Measurements from ENCODE around the gene PIP5K1C.

The PIP5K1C gene

GRCh38 chr19:3607303-3608078, 92.8 kb downstream of the PIP5K1C start:
- no peak for DNase-seq

DNA sequence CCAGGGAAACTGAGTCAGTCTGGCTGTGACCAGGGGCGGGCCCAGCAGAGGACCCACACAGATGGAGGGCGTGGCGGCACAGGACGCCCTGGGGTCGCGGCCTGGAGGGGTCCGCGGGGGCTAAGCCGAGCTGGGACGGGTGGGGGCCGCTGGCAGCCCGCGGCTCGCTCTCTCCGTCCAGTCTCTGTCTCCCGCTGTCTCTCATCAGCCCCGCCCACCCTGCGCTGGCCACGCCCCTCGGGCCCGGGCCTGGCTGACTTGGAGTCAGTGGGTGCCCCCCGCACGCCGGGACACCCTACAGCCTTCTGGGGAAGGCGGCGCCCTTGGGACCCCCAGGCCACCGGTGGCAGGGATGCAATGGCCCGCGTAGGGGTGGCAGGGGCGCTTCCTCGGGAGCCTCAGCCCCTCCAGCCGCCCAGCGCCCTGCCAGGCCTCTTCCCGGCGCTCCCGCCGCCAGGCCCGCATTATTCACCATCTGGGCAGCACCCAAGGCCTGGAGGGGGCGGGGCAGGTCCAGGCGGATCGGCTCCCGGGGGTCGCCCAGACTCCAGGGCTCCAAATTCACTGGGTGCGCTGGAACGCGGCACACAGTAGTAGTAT, 93.5 kb downstream of the PIP5K1C start, which contains the start of gene TBXA2R:
Gene TBXA2R (minus strand): TSS at position 186 of the 600 bp plus-strand sequence. CDS start 6,241 bp downstream, outside the sequence.
- no peak for DNase-seq

- no peak for DNase-seq
These were observed 94.0 kb downstream of the PIP5K1C start for GRCh38 chr19:3606174-3606689.

GRCh38 chr19:3605770-3606169, 94.5 kb downstream of the PIP5K1C start:
- DNase-seq = no peak

- DNase-seq = no peak
These were observed 94.9 kb downstream of the PIP5K1C start for GRCh38 chr19:3605361-3605760.

GRCh38 chr19:3604987-3605343, 95.3 kb downstream of the PIP5K1C start:
- no peak for DNase-seq

GRCh38 chr19:3604227-3604986, 95.9 kb downstream of the PIP5K1C start:
- no peak for DNase-seq

DNA sequence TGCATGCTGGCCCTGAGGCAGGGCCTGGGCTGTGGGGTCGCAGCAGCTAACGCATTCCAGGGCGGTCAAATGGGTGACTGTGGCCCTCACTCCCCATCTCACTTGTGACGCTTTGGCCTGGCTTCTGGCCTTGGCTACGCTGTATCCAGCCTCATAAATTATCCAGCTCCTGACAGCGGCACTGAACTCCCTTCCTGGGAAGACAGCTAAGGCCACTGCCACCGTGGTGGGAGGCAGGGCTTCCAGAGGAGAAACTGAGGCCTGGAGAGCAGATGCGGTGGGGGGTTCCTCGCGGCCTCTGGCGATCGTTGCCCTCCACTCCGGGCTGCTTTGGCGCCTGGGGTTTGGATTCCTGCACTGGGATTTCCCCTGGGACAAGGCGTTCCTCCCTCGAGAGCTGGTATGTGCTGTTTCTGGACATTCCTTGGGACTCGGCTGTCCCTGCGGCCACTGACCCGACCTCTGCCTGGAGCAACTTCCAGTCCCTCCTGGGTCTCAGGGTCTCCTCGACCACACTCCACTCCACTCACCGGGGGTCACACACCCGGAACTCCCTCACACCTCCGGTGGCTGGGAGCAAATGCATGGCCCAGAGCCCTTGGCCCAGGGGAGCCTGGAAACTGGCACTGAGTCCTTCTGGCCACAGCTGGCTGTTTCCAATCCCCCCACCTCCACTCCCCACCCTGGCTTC, 97.0 kb downstream of the PIP5K1C start:
- no peak for DNase-seq

DNA sequence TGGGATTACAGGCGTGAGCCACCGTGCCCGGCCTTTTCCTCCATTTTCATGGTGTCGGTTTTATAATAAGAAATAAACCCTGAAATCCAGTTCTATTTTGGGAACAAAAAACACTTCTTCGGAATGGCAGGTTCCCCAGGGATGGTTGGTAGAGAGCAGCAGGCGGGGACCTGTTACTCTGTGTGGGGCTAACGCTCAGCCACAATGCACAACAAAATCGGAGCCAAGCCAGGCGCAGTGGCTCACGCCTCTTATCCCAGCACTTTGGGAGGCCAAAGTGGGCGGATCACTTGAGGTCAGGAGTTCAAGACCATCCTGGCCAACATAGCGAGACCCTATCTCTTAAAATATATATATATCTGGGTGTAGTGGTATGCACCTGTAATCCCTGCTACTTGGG, 99.2 kb downstream of the PIP5K1C start:
- no peak for DNase-seq

GRCh38 chr19:3599776-3600187, 100.5 kb downstream of the PIP5K1C start:
- no peak for DNase-seq

DNA sequence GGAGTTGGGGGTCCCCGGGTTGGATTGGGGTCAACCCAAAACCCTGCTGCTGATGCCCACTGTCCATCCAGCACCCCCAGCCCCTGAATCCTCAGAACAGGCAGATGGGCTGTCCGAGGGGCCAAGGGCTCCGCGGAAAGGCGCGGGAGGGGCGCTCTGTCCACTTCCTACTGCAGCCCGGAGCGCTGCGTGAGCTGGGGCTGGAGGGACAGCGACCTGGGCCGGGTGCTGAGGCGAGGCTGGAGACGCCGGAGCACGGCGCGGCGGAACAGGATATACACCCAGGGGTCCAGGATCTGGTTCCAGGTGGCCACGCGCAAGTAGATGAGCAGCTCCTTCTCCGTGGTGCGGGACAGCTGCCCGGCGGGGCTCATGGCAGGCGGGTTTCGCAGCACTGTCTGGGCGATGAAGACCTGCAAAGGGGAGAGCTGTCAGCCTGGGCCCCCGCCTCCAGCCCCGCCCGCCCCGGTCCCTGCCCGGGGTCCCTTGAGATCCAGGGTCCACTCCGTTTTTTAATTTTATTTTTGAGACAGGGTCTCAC, 104.7 kb downstream of the PIP5K1C start:
- DNase-seq = no peak

GRCh38 chr19:3593156-3593555, 107.1 kb downstream of the PIP5K1C start:
- no peak for DNase-seq

- DNase-seq = no peak
These were observed 108.2 kb downstream of the PIP5K1C start for GRCh38 chr19:3591876-3592613.

DNA sequence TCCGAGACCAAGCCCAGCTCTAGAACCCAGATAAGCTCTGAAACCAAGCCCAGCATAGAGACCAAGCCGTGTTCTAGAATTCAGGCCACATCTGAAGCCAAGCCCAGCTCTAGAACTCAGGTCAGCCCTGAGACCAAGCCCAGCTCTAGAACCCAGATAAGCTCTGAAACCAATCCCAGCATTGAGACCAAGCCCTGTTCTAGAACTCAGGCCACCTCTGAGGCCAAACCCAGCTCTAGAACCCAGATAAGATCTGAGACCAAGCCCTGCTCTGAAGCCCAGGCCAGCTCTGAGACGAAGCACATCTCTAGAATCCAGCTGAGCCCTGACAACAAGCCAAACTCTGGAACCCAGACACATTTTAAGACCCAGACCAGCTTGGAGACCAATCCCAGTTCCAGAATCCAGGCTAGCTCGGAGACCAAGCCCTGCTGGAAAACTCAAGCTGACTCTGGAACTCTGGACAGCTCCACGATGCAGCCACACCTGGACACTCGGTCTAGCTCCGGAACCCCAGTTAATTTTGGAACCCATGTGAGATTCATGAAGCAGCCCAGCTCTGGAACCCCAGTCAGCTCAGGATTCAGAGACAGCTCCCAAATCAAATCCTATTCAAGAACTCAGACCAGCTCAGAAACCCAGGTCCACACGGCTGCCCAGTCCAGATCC, 109.1 kb downstream of the PIP5K1C start:
- DNase-seq = no peak

GRCh38 chr19:3589949-3590348, 110.3 kb downstream of the PIP5K1C start:
- no peak for DNase-seq

DNA sequence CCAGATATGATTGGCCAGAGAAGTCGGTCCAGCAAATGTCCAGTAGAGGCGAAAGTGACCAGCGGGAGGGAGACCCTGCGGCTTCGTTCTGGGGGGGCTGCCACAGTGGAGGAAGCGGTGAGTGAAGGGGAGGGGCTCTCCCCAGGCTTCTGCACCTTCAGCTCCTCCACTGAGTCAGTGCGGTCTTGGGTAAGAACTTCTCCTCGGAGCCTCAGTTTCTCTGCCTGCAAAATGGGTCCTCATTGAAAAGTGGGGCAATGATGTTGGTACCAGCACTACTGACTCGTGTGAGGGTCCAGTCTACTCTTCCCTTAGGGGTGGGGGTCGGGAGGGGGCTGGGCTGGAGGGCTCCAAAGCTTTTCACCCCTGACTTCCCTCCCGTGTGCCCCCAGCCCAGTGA, 110.8 kb downstream of the PIP5K1C start:
- no peak for DNase-seq

GRCh38 chr19:3586707-3587346, 113.4 kb downstream of the PIP5K1C start:
- DNase-seq = no peak

GRCh38 chr19:3586127-3586626, 114.1 kb downstream of the PIP5K1C start:
- no peak for DNase-seq

DNA sequence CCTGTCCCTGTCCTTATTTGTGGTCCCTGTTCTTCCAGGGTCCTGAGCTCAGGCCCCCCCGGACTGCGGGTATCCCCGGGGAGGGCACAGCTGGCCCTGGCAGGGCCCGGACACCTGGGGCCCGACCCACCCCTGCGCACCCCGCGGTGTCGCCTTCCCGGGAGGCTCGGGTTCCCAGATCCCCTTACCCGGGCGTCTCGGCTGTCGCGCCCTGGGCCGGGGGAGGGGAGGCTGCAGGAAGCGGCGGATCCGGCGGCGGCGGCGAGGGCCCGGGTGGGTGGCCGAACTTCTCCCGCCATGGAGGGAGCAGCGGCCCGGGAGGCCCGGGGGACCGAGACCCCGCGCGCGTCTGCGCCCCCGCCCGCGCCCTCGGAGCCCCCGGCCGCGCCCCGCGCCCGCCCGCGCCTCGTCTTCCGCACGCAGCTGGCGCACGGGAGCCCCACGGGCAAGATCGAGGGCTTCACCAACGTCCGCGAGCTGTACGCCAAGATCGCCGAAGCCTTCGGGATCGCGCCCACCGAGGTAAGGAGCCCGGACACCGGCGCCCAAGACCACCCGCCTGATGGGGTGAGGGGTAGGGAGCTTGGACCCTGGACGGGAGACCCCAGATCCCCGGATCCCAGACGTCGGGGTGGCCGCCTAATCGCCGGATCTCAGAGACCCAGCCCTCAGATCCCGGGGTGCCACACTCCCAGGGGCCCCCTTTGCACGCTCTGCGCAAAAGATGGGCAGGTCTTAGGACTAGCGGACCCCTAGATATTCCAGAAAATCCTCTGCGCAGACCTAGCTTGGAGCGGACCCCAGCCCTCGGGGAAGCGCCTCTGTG, 114.8 kb downstream of the PIP5K1C start, which contains the start of gene GIPC3:
Gene GIPC3 (plus strand): TSS at position 178 of the 826 bp plus-strand sequence. CDS start 120 bp downstream, at position 298.
- no peak for DNase-seq
